T-helper 17 cell (primary cell): ENCODE measurements around the gene UBASH3B. TPM values are rescaled to one million over a fixed set of nuclear protein-coding genes. Genes with fewer than 3 reads are reported as not detected.

ENCODE experiments used
- ATAC-seq: fragments of 150-1000 bp; cut with Tn5 transposase; 2 replicates; pipeline ENCODE4 v1.10.0; 2021; ENCODE audit warnings: mild to moderate bottlenecking, moderate library complexity
- DNase-seq, 3 donors: peaks; one replicate each; pipeline versions ENCODE4 v3.0.0 to v3.0.0-alpha.2; 2020 to 2021
- H3K9me3 ChIP-seq: one replicate; pipeline ENCODE4 v1.7.0; 2013; ENCODE audit warnings: low read length, mild to moderate bottlenecking; ENCODE audit not compliant: control insufficient read depth, poor library complexity, severe bottlenecking
- H3K27ac Mint-ChIP-seq: one replicate; pipeline ENCODE4 v1.8.0; 2022; ENCODE audit warnings: mild to moderate bottlenecking, moderate library complexity, mixed read lengths
- H3K27me3 Mint-ChIP-seq: one replicate; pipeline ENCODE4 v1.8.0; 2022; ENCODE audit warnings: mixed read lengths
- H3K36me3 Mint-ChIP-seq: one replicate; pipeline ENCODE4 v1.8.0; 2022; ENCODE audit warnings: low read depth, mixed read lengths
- H3K4me1 Mint-ChIP-seq: one replicate; pipeline ENCODE4 v1.8.0; 2022; ENCODE audit warnings: mild to moderate bottlenecking, mixed read lengths
- H3K4me3 Mint-ChIP-seq: one replicate; pipeline ENCODE4 v1.8.0; 2022; ENCODE audit warnings: mild to moderate bottlenecking, moderate library complexity, mixed read lengths
- total RNA-seq, 4 donors: library from RNA in 2 of 4; stranded (reverse) in 2 of 4; gene quantifications; one replicate each; pipeline ENCODE4 v1.2.3 and lab custom pipeline; 2022 to 2026

Gene UBASH3B
- total RNA-seq, 2 donors from 2014 or later = 22.6 to 23.6 TPM

DNA sequence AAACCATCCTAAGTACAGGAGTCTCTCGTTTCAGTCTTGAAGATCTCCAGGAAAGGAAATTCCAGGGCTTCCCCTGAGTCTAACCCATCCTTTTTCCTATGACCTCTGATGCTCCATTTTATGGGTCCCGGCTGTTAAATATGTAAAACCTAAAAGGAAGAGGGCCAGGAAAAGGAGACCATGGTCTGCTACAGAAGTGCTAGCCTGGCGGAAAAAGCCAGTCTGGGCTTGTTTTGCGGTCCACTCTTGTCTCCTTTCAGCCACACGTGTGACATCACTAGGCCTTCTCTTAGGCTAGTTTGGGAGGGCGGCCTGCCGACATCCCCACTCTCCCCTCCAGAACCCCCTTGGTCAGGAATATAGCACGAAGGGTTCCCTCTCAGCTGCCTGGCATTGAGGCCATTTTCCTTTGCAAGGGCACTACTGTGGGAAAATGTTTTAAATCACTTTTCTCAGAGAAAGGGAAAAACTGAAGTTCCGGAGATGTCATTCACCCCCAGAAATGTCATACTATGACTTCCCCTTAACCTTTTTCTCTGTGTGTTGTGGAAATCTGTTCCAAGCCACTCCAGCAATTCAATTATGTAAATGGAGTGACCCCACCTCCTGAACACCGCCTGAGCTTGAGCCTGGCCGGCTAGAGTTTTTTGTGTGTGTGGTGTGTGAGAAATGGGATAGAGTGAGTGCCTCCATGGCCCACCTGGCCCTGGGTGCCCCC, 86.9 kb downstream of the UBASH3B start:
- Mint-ChIP-seq H3K4me3 (no peak overlapping the region), H3K27ac (no peak overlapping the region), H3K4me1 (peaks cover 29% of the 10 kb centered on the region), H3K36me3 (no peaks in the 10 kb centered on the region), H3K27me3 (no peaks in the 10 kb centered on the region)
- ATAC-seq (no peak), DNase-seq (no peak)
- no peaks in the 10 kb centered on the region for H3K9me3 ChIP-seq

GRCh38 chr11:122743097-122743741, 87.7 kb downstream of the UBASH3B start:
- Mint-ChIP-seq H3K36me3 (no peaks in the 10 kb centered on the region), H3K4me1 (peaks cover 33% of the 10 kb centered on the region), H3K27ac (no peak overlapping the region), H3K4me3 (no peak overlapping the region), H3K27me3 (no peaks in the 10 kb centered on the region)
- DNase-seq = no peak
- no peaks in the 10 kb centered on the region for H3K9me3 ChIP-seq
- no peak for ATAC-seq

DNA sequence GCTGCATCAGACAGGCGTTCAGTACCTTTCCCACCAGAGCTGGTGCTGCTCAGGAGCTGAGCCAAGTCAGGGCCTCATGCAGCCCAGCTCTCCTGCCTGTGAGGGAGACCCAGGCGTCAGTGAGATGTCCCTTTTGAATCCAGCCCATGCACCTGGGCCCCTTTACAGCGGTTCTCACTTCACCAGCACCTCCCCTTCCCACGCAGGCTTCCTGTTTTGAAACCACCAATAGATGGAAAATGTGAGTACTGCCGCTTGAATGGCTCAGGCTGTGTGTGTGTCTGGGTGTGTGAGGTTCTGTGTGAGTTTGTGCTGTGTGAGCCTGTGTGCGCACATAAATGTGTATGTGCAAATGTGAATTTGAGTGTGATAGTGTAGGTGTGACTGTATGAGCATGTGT, 88.4 kb downstream of the UBASH3B start:
- H3K27ac Mint-ChIP-seq = no peak overlapping the region
- H3K4me3 Mint-ChIP-seq = no peak overlapping the region
- no peaks in the 10 kb centered on the region for H3K27me3 Mint-ChIP-seq
- ATAC-seq = peak; percentile 72
- H3K9me3 ChIP-seq = no peaks in the 10 kb centered on the region
- H3K36me3 Mint-ChIP-seq = no peaks in the 10 kb centered on the region
- DNase-seq = peak; percentile 11 to 55 (median 35)
- H3K4me1 Mint-ChIP-seq = peaks cover 40% of the 10 kb centered on the region

- no peak for ATAC-seq
Measured at GRCh38 chr11:122744357-122744756, 88.8 kb downstream of the UBASH3B start.

GRCh38 chr11:122745111-122745510, 89.6 kb downstream of the UBASH3B start:
- Mint-ChIP-seq H3K4me1 (peaks cover 40% of the 10 kb centered on the region), H3K27me3 (no peaks in the 10 kb centered on the region), H3K36me3 (no peaks in the 10 kb centered on the region), H3K27ac (no peak overlapping the region), H3K4me3 (peak overlapping the region; percentile 71)
- ATAC-seq (no peak), DNase-seq (no peak)
- no peaks in the 10 kb centered on the region for H3K9me3 ChIP-seq

More at GRCh38 chr11:122744357-122744756, 88.8 kb downstream of the UBASH3B start:
- Mint-ChIP-seq H3K27ac (no peak overlapping the region), H3K4me3 (no peak overlapping the region), H3K36me3 (no peaks in the 10 kb centered on the region), H3K27me3 (no peaks in the 10 kb centered on the region), H3K4me1 (peaks cover 40% of the 10 kb centered on the region)
- H3K9me3 ChIP-seq = no peaks in the 10 kb centered on the region
- DNase-seq = no peak

DNA sequence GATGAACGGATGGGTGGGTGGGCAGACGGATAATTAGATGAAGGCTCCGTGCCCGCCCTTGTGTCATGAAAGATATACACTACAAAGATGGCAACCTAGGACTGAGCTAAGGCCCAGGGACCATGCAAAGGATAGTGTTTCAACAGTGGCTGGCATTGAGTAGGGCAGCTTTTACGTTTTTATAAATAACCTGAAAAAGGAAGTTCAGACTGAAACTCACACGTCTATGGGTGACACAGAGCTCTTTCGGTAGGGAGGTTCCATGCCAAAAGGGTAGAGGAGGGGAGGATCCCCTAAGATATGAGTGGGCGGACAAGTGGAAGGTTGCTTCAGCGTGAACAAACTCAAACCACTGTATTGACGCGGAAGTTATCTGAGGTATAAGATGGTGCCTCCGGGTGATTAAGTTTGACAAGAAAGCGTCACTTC, 90.5 kb downstream of the UBASH3B start:
- H3K27me3 Mint-ChIP-seq = no peaks in the 10 kb centered on the region
- ATAC-seq = peak; percentile 66
- H3K36me3 Mint-ChIP-seq = no peaks in the 10 kb centered on the region
- no peak overlapping the region for H3K27ac Mint-ChIP-seq
- peak overlapping the region; percentile 71 for H3K4me3 Mint-ChIP-seq
- H3K4me1 Mint-ChIP-seq = peaks cover 40% of the 10 kb centered on the region
- no peaks in the 10 kb centered on the region for H3K9me3 ChIP-seq
- DNase-seq = peak in 1 of 3 donors; percentile 5

- H3K36me3 Mint-ChIP-seq = no peaks in the 10 kb centered on the region
- no peak overlapping the region for H3K27ac Mint-ChIP-seq
- H3K9me3 ChIP-seq = no peaks in the 10 kb centered on the region
- H3K27me3 Mint-ChIP-seq = no peaks in the 10 kb centered on the region
- H3K4me3 Mint-ChIP-seq = peak overlapping the region; percentile 71
- H3K4me1 Mint-ChIP-seq = peaks cover 44% of the 10 kb centered on the region
- ATAC-seq = no peak
- no peak for DNase-seq
Measured at GRCh38 chr11:122746611-122747244, 91.2 kb downstream of the UBASH3B start.

GRCh38 chr11:122747351-122747781, 91.8 kb downstream of the UBASH3B start:
- peaks cover 2% of the 10 kb centered on the region for H3K36me3 Mint-ChIP-seq
- peaks cover 47% of the 10 kb centered on the region for H3K4me1 Mint-ChIP-seq
- H3K4me3 Mint-ChIP-seq = no peak overlapping the region
- ATAC-seq = no peak
- no peak for DNase-seq
- no peak overlapping the region for H3K27ac Mint-ChIP-seq
- no peaks in the 10 kb centered on the region for H3K9me3 ChIP-seq
- no peaks in the 10 kb centered on the region for H3K27me3 Mint-ChIP-seq

GRCh38 chr11:122749005-122749687, 93.6 kb downstream of the UBASH3B start:
- Mint-ChIP-seq H3K36me3 (peaks cover 2% of the 10 kb centered on the region), H3K4me3 (peak overlapping the region; percentile 62), H3K27ac (peak overlapping the region; percentile 53), H3K4me1 (peaks cover 43% of the 10 kb centered on the region), H3K27me3 (no peaks in the 10 kb centered on the region)
- ATAC-seq (peak; percentile 78), DNase-seq (peak in 1 of 3 donors; percentile 5)
- no peaks in the 10 kb centered on the region for H3K9me3 ChIP-seq

DNA sequence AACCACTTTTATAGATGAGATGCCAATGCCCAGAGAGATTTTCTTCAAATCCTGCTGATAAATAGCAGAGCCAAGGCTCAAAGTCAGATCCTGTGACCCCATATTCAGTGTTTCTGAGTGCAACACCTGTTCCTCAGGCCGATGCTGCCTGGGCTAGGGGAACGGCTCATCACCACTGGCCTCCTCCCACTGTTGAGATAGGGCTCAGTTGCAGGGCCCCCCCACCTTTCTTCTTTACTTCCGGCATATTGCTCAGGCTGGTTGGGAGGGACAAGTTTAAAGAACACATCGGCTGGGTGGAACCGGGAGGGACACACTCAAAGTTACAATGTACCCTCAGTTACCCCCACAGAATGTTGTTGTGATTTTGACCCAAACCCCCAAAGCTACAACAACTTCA, 94.5 kb downstream of the UBASH3B start:
- ATAC-seq = no peak
- no peaks in the 10 kb centered on the region for H3K9me3 ChIP-seq
- Mint-ChIP-seq H3K36me3 (peaks cover 2% of the 10 kb centered on the region), H3K27ac (no peak overlapping the region), H3K4me1 (peaks cover 47% of the 10 kb centered on the region), H3K4me3 (no peak overlapping the region), H3K27me3 (no peaks in the 10 kb centered on the region)
- DNase-seq = no peak

DNA sequence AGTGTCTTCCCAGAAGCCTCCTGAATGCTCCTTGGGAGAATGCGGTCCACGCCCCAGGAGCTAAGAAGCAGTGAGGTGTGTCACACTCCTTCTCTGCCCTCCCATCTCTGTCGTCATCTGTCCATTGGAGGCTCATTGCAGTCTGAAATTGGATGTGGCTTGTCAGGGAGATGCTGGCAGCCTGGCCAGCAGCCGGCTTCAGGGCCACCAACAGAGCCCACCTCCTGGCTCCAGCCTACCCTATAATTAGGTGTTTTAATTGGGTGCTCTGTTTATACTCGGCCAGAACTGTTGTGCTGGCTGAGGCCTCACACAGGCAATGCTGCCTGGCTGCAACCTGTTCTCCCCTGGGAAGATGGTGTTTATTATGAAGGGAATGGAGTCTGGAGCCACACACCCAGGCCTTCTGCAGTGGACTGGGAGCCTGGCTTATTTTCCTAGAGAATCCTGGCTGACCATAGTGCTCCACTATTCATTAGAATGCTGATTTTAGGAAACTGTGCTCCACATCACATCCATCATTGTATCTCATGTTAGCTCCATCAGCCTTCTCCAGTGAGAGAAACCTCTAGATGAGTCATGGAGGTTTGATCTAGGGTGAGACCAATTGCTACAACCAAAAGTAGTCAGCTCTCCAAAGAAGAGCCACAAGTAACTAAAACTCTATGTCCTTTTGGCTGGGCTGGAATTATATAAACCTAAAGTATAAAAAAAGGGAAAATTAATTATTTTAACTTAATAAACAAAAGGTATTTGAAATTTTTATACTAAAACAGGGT, 96.0 kb downstream of the UBASH3B start:
- Mint-ChIP-seq H3K27me3 (no peaks in the 10 kb centered on the region), H3K36me3 (peaks cover 2% of the 10 kb centered on the region), H3K27ac (no peak overlapping the region), H3K4me3 (no peak overlapping the region), H3K4me1 (peaks cover 40% of the 10 kb centered on the region)
- ATAC-seq (no peak), DNase-seq (no peak)
- no peaks in the 10 kb centered on the region for H3K9me3 ChIP-seq

- DNase-seq (no peak), ATAC-seq (no peak)
- no peaks in the 10 kb centered on the region for H3K27me3 Mint-ChIP-seq
- no peak overlapping the region for H3K4me3 Mint-ChIP-seq
- peaks cover 23% of the 10 kb centered on the region for H3K4me1 Mint-ChIP-seq
- H3K9me3 ChIP-seq = no peaks in the 10 kb centered on the region
- H3K36me3 Mint-ChIP-seq = peaks cover 2% of the 10 kb centered on the region
- H3K27ac Mint-ChIP-seq = no peak overlapping the region
Measured at GRCh38 chr11:122754028-122754427, 98.5 kb downstream of the UBASH3B start.
